KMS-11 (cell line): ENCODE data around the gene CDKL4.
"Not testable (repeated sequence)": the region's sequence is repeated elsewhere in the genome, so short reads cannot be mapped to it uniquely, and the experiment has no call there.

ENCODE experiments used
- H2AFZ ChIP-seq: fragments of 200-600 bp; sonication (generic); 2 replicates; pipeline ENCODE4 v1.6.1; 2016; ENCODE audit warnings: antibody characterized with exemption, mixed run types, low read depth
- H3K27ac ChIP-seq: fragments of 200-600 bp; sonication (generic); 2 replicates; pipeline ENCODE4 v1.6.1; 2016; ENCODE audit warnings: mild to moderate bottlenecking, mixed run types
- H3K27me3 ChIP-seq: fragments of 200-600 bp; sonication (generic); 2 replicates; pipeline ENCODE4 v1.6.1; 2017; ENCODE audit warnings: mild to moderate bottlenecking, low read depth, mixed run types, moderate library complexity; ENCODE audit not compliant: insufficient read depth
- H3K36me3 ChIP-seq: fragments of 200-600 bp; sonication (generic); 2 replicates; pipeline ENCODE4 v1.6.1; 2017; ENCODE audit warnings: mild to moderate bottlenecking, mixed run types; ENCODE audit not compliant: insufficient read depth
- H3K4me1 ChIP-seq: fragments of 200-600 bp; sonication (generic); 2 replicates; pipeline ENCODE4 v1.6.1; 2016; ENCODE audit warnings: mild to moderate bottlenecking, low read depth, mixed run types; ENCODE audit not compliant: poor library complexity, severe bottlenecking
- H3K4me2 ChIP-seq: fragments of 200-600 bp; sonication (generic); 2 replicates; pipeline ENCODE4 v1.7.0; 2016; ENCODE audit warnings: mild to moderate bottlenecking, mixed run types
- H3K4me3 ChIP-seq: fragments of 200-600 bp; sonication (generic); IDR thresholded peaks from 2 replicates; pipeline ENCODE4 v1.6.1; 2017; ENCODE audit warnings: low read depth, low read length, mixed read lengths; ENCODE audit not compliant: insufficient read depth
- H3K79me2 ChIP-seq: fragments of 200-600 bp; sonication (generic); 2 replicates; pipeline ENCODE4 v1.6.1; 2016; ENCODE audit warnings: low read depth, mixed run types; ENCODE audit not compliant: insufficient read depth
- H3K9ac ChIP-seq: fragments of 200-600 bp; sonication (generic); 2 replicates; pipeline ENCODE4 v1.6.1; 2016; ENCODE audit warnings: mild to moderate bottlenecking, mixed run types
- H4K20me1 ChIP-seq: fragments of 200-600 bp; sonication (generic); 2 replicates; pipeline ENCODE4 v1.6.1; 2016; ENCODE audit warnings: mild to moderate bottlenecking, mixed run types; ENCODE audit not compliant: insufficient read depth
- TF ChIP-seq, protein P1 (sequence below): fragments of 200-600 bp; sonication (generic); conservative IDR thresholded peaks from 2 replicates; pipeline ENCODE4 v1.6.1; 2017; ENCODE audit warnings: low read depth, mild to moderate bottlenecking, antibody characterized with exemption, low read length, moderate library complexity, mixed read lengths

Gene CDKL4

DNA sequence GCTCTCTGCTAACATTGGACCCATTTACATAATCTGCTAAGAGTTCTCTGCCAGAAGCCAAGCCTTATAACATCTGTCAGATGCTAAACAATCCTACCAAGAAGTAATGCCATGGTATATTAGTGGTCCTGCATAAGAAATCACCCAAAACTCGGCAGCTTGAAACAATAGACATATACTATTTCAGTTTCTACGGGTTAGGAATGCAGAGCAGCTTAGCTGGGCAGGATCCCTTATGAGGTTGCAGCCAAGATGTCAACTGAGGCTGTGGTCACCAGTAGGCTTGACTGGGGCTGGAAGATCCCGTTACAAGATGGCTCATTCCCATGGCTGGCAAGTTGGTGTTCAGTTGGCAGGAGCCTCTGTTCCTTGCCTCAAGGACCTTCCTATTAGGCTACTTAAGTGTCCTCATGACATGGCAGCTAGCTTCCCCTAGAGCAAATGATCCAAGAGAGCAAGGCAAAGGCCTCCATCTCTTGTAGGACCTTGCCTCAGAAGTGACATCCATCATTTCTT, 97.8 kb downstream of the CDKL4 start:
- TF ChIP-seq, protein P1, sequence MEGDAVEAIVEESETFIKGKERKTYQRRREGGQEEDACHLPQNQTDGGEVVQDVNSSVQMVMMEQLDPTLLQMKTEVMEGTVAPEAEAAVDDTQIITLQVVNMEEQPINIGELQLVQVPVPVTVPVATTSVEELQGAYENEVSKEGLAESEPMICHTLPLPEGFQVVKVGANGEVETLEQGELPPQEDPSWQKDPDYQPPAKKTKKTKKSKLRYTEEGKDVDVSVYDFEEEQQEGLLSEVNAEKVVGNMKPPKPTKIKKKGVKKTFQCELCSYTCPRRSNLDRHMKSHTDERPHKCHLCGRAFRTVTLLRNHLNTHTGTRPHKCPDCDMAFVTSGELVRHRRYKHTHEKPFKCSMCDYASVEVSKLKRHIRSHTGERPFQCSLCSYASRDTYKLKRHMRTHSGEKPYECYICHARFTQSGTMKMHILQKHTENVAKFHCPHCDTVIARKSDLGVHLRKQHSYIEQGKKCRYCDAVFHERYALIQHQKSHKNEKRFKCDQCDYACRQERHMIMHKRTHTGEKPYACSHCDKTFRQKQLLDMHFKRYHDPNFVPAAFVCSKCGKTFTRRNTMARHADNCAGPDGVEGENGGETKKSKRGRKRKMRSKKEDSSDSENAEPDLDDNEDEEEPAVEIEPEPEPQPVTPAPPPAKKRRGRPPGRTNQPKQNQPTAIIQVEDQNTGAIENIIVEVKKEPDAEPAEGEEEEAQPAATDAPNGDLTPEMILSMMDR = no peak
- Histone ChIP-seq H3K9ac (no peak overlapping the region), H3K4me2 (no peak overlapping the region), H3K4me1 (no peaks in the 10 kb centered on the region), H3K27me3 (no peaks in the 10 kb centered on the region), H3K36me3 (no peaks in the 10 kb centered on the region), H4K20me1 (no peaks in the 10 kb centered on the region), H3K4me3 (no peak overlapping the region), H2AFZ (no peak overlapping the region), H3K27ac (no peak overlapping the region), H3K79me2 (no peaks in the 10 kb centered on the region)

DNA sequence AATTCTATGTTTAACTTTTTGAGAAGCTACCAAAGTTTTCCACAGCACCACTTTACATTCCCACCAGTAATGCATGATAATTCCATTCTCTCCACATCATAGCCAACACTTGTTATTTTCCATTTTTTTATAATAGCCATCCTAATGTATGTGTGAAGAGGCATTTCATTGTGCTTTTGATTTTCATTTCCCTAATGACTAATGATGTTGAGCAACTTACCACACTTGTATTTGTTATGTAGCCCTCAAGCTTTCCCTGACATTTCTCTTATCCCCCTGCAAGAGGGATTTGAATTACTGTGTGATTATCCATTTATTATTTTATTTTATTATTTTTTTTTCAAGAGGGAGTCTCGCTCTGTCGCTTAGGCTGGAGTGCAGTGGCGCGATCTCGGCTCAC, 99.4 kb downstream of the CDKL4 start:
- no peak overlapping the region for H3K27ac ChIP-seq

DNA sequence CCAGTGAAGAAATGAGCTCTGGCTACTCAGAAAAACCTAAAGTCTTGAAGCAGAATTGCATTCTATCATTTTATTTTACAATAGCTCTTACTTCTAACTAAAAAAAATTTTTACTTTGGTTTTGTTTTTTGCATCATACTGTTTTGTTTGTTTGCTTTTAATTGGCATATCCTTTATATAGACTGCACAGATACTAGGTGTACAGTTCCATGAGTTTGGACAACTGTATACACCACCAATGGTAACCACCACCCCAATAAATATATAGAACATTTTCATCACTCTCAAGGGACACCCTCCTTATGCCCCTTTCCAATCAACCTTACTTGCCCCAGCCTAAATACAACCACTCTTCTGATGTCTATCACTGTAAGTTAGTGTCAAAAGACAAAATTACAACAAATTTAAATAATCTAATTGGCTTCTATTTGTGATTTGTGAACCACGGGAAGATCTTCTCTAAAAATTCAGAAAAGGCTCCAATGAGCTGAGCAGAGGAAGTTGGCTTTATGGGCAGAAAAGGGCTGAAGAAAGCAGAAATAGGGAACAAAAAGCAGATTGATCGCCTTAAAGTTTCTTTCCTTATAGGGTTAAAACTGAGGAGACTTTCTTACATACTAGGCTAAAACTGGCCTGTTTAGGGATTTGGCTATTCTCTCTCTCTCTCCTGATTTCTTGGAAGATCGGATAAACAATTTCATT, 100.7 kb downstream of the CDKL4 start:
- H3K27me3 ChIP-seq = no peaks in the 10 kb centered on the region
- H3K79me2 ChIP-seq = no peaks in the 10 kb centered on the region
- peaks cover 12% of the 10 kb centered on the region for H3K4me1 ChIP-seq
- no peak overlapping the region for H3K4me2 ChIP-seq
- no peaks in the 10 kb centered on the region for H4K20me1 ChIP-seq
- H3K27ac ChIP-seq = no peak overlapping the region
- no peak overlapping the region for H2AFZ ChIP-seq
- TF ChIP-seq, protein P1 = no peak
- H3K9ac ChIP-seq = no peak overlapping the region
- no peaks in the 10 kb centered on the region for H3K36me3 ChIP-seq
- no peak overlapping the region for H3K4me3 ChIP-seq

More for the DNA sequence above, 99.4 kb downstream of the CDKL4 start:
- Histone ChIP-seq H4K20me1 (no peaks in the 10 kb centered on the region), H3K4me2 (no peak overlapping the region), H3K36me3 (no peaks in the 10 kb centered on the region), H3K4me1 (peaks cover 12% of the 10 kb centered on the region), H3K9ac (no peak overlapping the region), H3K4me3 (no peak overlapping the region), H2AFZ (no peak overlapping the region), H3K79me2 (no peaks in the 10 kb centered on the region), H3K27me3 (no peaks in the 10 kb centered on the region)
- TF ChIP-seq, protein P1 = no peak

DNA sequence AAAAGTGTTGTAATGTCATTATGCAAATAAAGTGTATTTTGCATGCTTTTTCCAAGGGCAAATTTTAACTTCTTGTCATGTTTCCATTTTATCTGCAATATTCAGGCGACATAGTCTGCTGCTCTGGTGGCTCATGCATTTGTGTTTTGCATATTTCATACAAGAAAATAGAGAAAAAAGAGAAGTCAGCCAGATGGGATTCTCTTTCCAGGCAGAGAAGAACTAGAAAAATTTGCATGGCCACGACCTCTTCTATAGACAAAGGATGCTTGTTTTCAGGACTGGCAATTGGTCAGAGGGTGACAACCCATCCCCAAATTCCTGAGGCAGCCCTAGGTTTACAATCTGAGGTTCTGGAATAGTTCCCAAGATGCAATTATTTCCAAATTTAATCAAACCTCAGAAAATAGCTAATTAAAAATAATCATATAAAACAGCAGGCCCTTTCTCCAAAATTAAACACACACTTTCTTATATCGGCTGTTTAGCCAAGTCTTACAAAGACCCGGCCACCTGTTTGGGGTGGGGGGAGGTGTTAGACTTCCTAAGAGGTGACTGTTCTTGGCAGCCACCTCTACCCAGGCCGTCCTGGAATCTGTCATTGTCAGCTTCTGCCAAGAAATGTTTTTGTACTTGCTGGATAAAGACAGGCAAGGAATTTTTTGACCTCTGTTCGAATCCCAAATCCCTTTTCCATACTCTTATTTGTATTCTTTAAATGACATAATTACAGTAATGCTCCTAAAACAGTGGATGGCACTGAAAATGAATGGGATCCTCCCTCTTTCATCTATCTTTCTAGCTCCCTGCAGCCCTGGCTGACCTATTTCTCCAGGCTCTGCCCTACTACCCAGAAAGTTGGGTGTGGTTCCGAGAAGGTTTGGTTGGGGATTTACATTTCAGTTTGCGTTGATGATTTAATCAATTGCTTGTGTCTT, 102.2 kb downstream of the CDKL4 start:
- H2AFZ ChIP-seq = no peak overlapping the region
- H3K4me1 ChIP-seq = peaks cover 12% of the 10 kb centered on the region
- H3K27me3 ChIP-seq = no peaks in the 10 kb centered on the region
- H3K9ac ChIP-seq = no peak overlapping the region
- H3K79me2 ChIP-seq = no peaks in the 10 kb centered on the region
- H3K27ac ChIP-seq = no peak overlapping the region
- H3K4me2 ChIP-seq = no peak overlapping the region
- H4K20me1 ChIP-seq = no peaks in the 10 kb centered on the region
- no peaks in the 10 kb centered on the region for H3K36me3 ChIP-seq
- H3K4me3 ChIP-seq = no peak overlapping the region
- TF ChIP-seq, protein P1 = no peak

DNA sequence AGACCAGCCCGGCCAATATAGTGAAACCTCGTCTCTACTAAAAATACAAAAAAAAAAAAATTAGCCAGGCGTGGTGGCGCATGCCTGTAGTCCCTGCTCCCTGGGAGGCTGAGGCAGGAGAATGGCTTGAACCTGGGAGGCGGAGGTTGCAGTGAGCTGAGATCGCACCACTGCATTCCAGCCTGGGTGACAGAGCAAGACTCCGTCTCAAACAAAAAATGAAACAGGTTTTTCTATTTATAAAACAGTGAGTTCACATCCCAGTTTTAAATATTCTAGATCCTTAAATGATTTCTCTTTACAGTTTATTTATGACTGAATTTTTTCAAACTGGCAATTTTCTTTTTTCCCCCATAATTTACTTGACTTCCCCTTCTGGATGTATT, 102.8 kb downstream of the CDKL4 start:
- not testable (repeated sequence) for H3K27ac ChIP-seq, H3K79me2 ChIP-seq, H3K4me3 ChIP-seq, H2AFZ ChIP-seq, H3K4me2 ChIP-seq, H3K27me3 ChIP-seq, H3K9ac ChIP-seq, H3K36me3 ChIP-seq, H4K20me1 ChIP-seq
- H3K4me1 ChIP-seq = peaks cover 12% of the 10 kb centered on the region
